NCI-H2081 treated with DMSO at 0.1 percent for 48 hours (cell line): ENCODE data around the gene MRPS6.

Experiments
- DNase-seq: peaks from one replicate; lab custom pipeline; 2025; lab: John Stamatoyannopoulos, UW

Gene MRPS6

DNA sequence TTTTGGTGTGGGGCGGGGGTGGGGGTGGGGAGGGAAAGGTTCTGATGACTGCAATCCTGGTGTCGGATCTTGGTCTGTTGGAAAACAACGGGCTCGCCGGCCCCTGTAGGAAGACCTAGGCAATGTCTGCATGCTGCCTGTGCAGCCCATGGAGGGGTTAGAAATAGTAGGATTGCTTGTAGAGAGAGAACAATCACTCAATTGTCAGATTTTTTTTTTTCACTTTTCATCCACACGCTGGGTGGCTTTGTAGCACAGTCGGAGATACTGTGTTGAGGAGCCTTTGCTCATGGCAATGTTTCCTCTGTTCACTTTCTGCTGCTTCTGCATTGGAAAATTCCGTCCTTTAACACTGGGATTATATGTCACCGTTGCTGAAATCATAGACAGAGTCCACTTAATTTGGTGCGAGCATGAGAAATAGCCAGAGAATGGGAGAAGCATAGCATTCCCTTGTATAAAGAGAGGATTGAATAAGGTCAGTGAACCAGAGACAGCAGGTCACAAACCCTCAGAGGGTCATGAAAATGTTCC lies 107.5 kb downstream of the MRPS6 start:
- no peak for DNase-seq

DNA sequence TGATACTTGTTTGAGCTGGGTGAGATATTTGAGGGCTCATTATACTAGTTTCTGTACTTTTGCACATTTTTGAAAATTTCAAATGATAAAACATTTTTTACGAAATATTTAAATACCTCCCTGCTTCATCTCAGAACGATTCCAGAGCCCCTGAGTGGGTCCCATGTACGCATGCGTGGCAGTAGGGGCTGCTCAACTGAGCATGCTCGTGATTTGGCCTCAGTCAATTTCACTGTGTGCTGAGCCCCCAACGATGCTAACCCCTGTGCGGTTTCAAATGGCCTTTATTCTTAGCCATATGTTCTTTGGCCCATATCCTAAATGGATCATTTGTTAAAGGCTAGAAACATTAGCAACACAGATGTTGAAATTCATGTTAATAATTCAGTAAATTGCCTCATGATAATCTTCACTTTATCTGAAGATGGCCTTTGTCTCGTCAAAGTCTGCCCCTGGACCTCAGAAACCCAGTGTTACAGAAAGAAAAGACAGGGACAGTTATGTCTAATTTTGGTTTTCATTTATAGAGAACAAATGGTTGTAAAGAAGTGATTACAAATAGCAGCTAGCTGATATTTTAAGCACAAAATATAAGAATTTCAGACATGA lies 108.2 kb downstream of the MRPS6 start:
- DNase-seq, result no peak

DNA sequence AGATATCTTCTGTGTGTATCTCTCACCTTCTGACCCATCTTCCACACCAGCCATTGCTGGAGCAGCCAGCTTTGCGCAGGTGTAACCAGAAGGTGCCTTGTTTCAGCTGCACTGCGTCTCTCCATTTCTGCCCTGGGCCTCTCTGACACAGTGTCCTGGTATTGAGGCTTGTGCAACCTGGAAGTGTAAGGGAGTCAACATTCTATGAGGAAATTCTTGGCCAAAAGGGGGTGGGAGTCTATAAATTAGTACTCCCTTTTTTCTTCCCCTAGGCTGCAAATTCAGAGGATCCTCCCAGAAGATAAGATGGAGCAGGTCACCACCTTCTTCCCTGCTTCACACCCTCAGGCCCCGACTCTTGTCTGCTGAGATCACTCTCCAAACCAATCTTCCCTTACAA lies 109.1 kb downstream of the MRPS6 start:
- DNase-seq, result no peak

DNA sequence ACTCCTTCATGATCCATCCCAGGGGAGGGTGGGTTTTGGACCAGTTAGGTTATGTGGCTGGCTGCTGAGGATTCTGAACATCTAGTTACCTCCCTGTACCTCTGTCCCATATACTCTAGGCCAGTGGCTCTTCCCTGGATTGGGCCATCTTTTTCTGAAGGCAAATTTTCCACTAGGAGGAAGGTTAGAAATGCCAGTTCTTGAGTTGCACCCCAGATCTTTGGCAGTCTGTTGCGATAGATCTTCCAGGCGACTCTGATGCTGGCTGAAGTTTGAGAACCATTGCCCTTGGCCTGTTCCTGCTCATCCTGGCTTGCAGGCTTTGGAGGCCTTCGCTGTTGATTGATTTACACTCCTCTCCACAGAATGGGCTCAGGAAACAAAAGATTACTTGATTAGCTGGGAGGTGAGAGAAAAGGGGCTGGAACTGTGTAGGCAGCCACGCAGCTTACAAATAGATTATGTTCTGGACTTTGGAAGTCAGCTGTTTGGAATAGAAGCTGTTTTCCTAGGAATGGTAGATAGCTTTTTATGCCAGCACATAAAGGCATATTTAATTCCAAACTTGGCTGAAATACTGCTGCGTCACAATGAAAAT lies 110.1 kb downstream of the MRPS6 start:
- no peak for DNase-seq

DNA sequence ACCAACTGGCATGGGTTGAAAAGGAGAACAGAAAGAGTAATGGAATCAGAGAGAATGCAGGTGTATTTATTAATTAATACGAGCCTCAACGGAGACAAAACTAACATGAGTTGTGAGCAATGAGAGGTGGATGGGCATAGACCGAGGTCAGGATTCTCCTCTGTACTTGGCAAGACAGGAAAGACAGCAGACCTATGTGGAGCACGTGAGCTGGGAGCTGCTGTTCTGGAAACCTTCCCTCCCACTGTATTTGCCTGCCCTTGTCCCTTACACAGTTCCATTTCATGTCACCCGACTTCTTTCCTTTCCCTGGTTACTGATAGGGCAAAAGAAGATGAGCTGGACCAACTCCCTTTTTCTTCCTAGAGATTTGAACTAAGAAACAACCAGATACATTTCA lies 110.9 kb downstream of the MRPS6 start:
- no peak for DNase-seq

DNA sequence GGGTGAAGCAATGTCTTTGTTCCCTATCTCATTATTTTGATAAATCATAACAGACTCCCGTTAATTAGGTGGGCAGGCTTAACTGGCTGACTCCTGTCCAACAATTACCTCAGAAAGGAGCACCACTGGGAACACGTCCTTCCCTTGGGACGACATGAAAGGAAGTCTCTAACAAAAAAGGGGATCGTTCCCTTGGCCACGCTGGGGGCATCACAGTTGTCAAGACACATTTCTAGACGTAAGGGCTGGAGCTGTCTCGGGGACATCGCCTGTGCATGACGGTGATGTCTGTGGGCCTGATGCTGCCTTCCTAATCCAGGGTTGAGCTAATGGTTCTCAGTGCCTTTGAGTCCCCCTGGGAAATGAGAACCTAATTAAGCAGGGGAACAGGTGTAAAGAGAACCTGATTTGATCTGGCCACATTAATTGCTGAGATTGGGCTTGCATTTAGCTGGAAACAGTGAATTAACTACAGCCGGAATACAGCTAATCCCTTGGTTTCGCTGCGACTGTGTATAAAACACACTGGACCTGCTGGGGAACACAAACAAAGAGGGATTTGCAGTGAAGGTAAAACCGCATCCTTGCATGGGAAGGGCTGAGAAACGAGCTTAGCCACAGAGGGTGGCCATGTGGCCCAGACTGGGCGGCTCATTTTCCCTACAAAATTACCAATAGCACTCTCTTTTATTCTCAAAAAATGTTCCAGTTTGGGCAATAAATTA lies 111.8 kb downstream of the MRPS6 start:
- no peak for DNase-seq

DNA sequence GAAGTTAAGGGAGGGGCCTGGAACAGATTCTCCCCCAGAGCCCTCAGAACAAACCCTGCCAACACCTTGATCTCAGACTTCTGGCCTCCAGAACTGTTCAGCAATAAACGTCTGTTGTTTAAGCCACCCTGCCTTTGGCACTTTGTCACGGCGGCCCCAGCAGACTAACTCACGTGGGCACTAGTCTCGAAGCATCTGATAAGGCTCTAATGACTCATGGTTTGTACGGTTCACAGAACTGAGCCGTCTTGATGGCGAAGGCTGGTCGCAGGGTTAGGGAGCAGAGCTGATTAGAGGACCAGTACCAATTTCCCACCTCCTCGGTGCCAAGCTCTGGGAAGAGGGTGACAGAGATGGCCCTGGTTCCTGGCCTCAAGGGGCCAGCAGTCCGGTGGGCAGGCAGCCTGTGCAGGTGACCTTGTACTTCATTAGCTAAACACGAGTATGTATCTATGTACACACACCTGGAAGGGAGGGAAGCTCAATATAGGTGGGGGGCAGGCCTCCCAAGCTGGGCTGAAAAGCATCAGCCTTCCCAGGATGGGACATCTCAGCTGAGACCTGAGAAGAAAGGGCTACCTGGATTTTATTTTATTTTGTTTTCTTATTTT lies 112.8 kb downstream of the MRPS6 start:
- no peak for DNase-seq

DNA sequence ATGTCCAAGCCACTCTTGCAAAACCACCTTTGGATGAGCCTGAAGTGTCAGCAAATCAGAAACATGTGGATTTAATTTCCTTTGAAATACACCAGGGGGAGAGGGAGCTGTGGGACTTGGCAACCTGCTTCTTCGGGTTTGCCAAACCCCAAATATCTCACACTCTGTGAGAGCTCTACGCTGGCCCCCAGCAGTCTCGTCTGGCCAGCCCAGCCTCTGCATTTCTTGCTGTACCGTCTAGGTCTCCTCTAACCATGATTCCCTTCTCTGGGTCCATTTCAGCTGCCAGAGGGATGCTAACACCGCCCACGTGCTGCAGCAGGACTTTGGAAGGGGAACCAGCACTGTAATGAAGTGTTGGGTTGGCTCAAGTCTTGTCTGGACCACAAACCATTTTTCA lies 114.6 kb downstream of the MRPS6 start:
- DNase-seq, result no peak

DNA sequence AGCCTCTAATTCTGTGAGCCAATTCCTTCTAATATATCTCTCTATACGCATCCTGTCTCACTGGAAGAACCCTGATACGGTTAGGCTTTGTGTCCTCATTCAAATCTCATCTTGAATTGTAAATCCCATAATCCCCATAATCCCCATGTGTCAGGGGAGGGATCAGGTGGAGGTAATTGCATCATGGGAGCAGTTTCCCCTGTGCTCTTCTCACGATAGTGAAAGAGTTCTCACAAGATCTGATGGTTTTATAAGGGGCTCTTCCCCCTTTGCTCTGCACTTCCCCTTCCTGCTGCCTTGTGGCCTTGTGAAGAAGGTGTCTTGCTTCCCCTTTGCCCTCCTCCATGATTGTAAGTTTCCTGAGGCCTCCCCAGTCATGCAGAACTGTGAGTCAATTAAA lies 116.1 kb downstream of the MRPS6 start:
- no peak for DNase-seq

DNA sequence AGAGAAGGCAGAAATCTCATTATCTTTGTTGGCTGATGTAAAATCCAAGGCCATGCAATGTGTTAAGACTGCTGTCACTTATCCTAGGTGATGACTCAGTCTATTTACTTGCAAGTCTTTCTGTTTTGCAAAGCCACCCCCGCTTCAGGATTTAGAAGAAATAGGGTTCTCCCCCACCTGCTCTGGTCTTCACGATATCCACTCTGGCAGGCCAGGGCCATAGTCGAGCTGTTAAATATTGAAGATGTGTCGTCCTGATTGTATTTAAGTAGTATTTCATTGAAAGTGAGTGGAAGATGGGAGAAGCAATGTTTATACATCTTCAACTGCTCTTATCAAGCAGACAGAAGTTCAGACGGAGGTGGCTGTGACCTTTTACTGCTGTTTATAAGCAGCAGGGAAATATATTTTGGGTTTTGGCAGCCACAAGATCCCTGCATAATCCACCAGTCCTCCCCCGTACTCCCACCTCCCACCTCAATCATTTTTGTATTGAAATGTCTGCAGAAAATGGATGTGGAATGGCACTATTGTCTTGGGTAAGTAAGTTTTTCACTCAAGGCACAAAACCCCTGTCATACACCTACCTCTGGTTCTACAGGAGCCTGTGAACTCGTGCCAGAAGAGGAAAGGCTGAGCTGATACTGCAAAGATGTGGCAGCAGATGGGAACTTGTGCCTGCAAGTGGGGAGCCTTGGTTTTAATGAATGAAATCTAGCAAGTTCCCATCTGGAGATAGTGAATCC lies 117.4 kb downstream of the MRPS6 start:
- no peak for DNase-seq

DNA sequence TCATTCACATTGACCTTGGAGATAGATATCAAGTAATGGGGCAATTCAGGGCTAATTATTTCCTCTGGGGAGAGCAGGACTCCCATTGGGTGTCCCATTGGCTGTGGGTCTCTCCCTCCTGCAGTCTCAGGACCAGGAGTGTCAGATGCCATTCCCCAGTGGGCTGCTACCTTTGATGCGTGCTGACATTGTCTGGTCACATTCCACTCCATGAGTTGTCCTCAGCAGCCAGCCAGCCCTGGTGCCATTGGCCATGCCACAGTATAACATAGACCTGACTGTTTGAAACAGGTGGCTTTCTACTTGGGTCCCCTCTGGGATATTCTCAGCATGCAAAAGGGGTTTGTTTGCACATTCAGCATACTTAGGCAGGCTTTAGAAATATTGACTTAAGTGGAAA lies 118.5 kb downstream of the MRPS6 start:
- DNase-seq, result no peak
